HG03442 (cell line): ENCODE data around the gene KIF11.
"Not testable (repeated sequence)": the region's sequence is repeated elsewhere in the genome, so short reads cannot be mapped to it uniquely, and the experiment has no call there.

Experiments
- ATAC-seq: cut with Tn5 transposase; IDR thresholded peaks from one replicate; pipeline ENCODE4 v1.9.1; 2021; ENCODE audit warnings: mild to moderate bottlenecking, moderate library complexity; ENCODE audit not compliant: unreplicated experiment

The KIF11 gene

DNA sequence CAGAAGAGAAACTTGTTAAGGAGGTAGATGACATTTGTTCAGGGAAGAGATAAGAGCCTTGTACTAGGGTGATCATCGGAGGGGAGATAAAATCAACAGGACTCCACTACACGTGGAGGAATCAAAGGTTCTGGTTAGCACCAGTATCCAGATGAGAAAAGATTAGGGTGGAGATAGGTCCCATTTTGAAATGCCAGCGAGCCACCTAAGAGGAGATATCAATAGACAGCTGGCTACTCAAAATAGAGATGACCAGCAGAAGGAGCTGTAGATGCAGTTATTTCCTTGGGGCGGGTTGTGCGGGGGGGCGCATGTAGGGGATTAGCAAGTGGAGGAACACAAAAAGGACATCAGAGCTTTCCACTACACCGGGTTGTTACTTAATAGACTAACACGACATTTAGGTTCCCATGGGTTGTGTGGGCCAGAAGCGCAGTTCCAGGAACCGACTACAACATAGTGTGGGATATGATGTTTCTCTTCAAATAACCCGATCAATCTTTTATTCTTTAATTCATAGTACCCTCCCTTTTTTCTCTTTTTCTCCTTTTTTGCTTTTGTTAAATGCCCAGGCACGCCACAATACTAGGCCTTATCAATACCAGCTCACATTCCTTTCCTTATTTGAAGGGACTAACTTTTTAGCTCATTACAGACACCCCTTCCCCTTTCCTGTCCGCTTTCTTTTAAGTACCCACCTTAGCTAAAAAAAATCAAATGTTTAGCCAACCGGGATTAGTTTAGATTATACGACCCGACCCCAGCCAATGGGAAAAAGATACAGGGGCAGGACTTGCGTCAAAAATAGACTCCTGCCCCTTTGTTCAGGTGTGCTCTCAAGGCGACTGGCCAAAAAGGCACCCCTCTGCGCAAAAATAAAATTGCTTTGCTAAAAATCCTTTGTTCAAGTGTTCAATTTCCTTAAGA, 2.0 kb upstream of the KIF11 start:
- ATAC-seq = peak; percentile 0

DNA sequence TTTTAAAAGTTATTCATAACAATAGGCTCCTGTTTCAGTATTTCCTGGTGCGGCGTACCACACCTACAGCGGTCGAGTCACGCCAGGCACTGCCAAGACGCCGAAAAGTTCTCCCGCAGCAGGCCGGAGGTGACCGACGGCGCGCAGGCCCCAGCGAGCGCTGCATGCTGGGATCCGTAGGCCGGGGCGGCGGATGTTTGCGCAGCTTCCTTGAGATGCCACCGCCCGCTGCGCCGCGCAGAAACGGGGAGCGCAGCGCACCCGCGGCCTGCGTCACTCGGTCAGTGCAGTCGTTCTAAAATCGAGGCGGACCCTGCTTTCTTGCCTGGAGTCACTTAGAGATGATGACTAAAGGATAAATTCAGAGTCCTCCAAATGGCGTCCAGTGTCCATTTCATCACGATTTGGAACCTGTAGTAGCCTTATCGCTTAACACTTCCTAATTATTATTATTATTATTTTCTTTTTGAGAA, 1.3 kb upstream of the KIF11 start:
- ATAC-seq = peak; percentile 72

DNA sequence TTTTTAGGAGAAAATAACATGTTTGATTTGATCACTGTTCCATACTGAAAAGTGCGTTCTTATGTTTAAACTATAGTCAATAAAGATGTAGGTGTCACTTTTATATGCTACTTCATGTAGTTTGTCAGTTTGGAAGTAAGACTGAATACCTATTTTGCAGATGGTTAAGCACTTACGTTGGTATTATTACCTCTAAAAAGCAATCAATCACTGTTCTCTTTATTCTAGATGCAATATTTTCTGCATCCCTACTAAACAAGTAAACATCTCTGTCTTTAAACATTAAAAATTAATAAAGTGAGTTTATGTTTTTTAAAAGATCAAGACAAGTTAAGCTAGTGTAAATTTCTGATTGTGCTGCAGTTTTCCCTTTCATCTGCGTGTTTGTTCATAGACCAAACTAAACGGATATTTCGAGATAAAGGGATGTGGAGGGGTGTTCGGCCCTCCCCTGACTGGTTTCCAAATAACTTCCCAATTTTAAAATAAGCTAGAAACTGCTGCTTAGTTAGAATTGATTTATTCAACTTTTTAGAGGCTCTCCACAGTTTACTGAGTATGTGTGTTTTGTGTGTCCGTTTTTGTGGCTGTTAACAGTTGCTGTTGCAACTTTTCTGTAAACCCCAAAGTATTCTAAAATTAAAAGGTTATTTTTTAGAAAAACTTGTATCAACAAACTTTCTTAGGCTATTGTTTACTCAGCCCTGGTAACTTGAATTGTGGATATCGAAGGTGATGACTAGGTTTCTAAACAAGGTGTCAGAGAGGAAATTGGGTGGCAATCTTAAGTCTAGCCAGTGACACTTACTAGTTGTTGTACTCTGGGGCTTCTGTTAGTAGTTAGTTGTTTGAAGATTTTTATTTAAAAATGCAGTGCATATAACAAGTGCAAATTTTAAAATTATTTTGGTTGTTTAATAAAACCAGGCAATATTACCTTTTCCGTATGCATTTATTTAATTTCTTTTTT, 974 bp downstream of the KIF11 start:
- no peak for ATAC-seq

DNA sequence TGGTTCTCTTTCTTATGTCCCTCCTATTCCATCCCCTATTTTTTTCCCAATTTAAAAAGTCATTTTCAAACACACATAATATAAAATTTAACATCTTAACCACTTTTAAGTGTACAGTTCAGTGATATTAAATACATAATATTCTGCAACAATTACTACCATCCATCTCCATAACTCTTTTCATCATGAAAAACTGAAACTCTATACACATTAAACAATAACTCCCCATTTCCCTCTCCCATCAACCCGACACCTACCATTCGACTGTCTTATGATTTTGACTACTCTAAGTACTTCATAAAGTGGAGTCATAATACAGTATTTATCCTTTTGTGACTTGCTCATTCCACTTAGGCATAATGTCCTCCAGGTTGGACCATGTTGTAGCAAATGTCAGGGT, 2.6 kb downstream of the KIF11 start:
- no peak for ATAC-seq

DNA sequence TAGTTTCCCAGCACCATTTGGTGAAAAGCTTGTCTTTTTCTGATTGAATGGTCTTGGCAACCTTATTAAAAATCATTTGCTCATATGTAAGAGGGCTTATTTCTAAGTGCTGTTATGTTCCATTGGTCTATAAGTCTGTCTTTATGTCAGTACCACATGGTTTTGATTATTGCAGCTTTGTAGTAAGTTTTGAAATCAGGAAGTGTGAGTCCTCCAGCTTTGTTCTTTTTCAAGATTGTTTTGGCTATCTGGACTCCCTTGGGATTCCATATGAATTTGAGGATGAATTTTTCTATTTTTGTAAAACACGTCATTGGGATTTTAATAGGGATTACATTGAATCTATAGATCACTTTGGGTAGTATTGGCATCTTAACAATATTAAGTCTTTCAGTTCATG, 5.4 kb downstream of the KIF11 start:
- no peak for ATAC-seq

DNA sequence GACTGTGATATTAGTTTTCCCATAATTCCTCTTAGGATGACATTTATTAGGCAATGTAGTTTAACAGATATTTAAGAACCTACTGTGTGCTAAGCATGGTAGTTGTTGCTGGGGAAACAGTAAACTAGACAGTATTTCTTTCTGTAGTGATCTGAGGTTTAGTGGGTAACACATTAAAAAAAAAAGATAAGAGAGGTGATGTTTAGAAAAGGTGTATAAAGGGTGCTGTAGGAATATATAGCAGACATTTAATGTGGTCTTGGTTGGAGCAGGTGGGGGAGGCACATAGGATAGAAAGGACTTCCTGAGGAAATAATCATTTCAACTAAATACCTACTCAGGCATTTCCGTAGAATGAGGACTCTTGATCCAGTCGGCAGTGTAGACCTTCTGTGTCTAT, 11.9 kb downstream of the KIF11 start:
- no peak for ATAC-seq

DNA sequence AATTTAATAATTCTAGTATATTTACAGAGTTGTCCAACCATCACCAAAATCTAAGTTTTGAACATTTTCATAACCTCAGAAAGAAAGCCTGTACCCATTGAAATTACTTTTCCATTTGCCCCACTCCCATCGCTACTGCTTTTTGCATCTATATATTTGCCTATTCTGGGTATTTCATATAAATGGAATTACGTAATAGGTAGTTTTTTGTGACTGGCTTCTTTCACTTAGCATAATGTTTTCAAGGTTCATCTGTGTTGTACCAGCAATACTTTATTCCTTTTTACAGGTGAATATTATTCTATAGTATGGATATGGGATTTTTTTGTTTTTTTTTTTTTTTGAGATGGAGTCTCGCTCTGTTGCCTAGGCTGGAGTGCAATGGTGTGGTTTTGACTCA, 22.6 kb downstream of the KIF11 start:
- no peak for ATAC-seq

DNA sequence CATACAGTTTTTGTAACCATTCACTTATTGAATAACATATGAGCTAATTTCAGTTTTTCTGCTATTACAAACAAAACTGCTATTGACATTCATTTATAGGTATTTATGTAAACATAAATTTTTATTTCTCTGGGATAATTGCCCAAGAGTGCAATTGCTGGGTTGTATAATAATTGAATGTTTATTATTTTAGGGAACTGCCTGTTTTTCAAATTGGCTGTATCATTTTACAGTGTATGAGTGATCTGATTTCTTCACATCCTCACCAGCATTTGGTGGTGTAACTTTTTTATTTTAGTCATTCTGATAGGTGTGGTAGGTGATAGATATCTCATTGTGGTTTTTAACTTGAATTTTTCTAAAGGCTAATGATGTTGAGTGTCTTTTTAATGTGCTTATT, 26.4 kb downstream of the KIF11 start:
- ATAC-seq = no peak

DNA sequence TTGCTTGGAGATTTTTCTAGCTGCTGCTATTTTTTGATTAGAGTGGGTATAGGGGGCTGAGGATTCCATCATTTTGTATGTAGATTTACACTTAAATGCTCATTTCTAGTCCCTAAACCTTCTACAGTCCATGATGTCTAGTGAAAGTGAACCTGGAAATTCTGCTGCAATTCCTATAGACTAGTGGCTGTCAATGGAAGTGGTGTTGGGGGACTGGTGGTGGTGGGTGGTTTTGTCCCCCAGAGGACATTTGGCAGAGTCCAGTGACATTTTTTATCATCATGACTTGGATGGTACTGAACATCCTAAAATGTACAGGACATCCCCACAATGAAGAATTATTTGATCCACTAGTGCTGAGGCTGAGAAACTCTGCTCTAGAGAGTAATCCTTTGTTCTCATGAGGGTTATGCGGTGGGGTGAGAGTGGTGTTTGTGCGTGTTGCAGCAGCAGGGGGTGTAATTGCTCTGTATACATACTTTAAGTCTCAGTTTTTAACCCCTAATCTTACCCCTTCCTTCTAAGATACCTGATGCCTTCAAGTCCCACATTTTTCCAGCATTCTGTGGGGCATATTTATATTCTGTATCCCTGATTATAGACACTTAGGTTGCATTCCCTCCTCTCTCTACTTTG, 35.0 kb downstream of the KIF11 start:
- ATAC-seq = no peak

DNA sequence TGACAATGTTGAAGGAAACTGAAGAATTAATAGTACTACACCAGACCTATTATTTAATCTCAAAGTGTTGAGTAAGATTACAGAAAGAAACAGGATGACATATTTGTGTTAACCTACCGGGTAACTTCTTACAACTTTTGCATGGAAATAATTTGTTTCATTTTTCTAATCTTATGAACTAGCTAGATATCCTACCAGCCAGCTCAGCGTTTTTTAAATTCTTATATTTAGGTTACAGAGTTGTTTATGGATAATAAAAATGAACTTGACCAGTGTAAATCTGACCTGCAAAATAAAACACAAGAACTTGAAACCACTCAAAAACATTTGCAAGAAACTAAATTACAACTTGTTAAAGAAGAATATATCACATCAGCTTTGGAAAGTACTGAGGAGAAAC, 37.0 kb downstream of the KIF11 start:
- ATAC-seq = no peak

DNA sequence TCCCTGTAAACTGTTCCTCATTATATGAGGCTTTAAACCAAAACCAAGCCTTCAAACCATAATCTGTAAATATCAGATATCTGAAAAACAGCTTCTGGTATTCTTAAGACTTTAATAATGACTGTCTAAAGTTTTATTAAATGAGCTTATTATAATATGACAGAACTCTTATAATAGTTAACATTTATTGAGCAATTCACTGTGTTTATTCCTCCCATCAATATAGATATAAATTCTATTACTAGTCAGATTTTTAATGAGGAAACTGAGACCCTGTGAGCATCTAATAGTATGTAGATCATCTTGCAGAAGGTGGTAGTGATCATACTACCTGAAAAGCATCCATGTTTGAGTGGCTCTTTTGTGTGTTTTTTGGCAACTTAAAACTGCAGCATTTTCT, 45.1 kb downstream of the KIF11 start:
- no peak for ATAC-seq

DNA sequence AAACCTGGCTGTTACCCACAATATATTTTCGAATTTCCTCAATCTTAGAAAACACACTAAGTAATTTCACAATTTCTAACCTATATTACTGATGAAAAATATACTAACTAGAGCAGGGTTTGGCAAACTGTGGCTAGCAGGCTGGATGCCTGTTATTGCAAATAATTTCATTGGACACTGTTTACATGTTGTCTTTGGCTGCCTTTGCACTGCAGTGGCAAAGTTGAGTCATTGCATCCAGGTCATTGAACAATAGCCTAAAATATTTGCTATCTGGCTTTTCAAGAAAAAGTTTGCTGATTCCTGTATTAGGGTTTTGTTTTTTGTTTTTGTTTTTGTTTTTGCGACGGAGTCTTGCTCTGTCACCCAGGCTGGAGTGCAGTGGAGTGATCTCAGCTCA, 47.2 kb downstream of the KIF11 start:
- ATAC-seq = no peak

DNA sequence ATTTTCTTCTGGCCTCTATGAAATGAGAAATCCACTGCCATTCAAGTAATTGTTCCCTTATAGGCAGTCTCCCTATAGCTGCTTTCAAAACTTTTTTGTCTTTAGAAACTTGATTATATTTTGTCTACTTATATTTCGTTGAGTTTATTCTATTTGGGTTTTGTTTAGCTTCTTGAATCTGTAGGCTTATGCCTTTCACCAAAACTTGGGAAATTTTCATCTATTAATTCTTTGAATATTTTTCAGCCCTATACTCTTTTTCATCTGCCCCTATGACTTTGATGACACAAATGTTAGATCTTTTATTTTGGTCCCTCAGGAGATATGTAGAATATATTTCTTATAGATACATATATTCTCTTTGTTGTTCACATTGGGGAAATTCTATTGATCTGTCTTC, 48.6 kb downstream of the KIF11 start:
- no peak for ATAC-seq

DNA sequence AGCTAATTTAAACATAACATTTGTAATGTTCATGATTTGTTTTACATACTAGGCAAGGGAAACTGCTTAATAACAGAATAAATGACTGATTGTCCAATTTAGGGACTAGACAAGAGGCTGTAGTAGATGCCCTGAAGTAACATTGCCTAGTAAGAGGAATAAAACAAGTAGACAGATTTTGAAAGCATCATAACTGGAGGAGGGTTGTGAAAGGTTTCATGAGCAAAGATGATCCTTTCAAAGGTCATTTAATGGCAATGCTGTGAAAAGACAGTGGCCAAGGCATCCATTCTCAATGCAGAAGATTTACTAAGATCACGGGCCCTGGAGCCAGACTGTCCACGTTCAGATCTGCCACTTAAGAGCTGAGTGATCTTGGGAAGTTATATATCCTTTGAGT, 52.0 kb downstream of the KIF11 start:
- ATAC-seq = no peak

DNA sequence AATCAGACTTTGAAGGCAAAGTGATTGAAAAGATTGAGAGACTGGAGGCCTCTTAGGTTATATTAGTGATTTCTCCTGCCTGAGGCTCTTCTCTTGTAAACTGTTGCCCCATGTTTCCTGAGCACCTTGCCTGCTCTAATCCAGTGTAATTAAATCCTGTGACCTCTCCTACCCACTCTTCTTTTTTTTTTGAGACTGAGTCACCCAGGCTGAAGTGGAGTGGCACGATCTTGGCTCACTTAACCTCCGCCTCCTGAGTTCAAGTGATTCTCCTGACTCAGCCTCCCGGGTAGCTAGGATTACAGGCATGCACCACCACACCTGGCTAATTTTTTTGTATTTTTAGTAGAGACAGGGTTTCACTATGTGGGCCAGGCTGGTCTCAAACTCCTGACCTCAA, 57.9 kb downstream of the KIF11 start:
- not testable (repeated sequence) for ATAC-seq

DNA sequence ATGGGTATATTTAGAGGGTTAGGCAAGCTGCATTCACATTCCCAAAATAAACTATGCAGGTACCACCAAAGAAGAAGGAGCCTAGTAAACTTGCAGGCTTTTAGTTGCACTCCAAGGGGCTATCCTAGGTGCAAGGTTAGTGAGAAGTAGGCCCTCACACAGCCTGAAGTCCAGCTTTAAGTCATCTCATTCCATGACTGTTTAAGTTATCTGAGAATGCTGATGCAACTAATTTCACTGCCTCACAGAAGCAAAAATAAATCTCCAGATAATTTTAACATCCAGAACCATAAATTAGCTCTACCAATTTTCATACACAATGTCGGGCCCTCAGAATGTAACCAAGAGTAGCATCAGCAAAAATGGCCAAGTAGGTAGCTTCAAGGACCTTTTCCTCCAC, 62.5 kb downstream of the KIF11 start:
- no peak for ATAC-seq

DNA sequence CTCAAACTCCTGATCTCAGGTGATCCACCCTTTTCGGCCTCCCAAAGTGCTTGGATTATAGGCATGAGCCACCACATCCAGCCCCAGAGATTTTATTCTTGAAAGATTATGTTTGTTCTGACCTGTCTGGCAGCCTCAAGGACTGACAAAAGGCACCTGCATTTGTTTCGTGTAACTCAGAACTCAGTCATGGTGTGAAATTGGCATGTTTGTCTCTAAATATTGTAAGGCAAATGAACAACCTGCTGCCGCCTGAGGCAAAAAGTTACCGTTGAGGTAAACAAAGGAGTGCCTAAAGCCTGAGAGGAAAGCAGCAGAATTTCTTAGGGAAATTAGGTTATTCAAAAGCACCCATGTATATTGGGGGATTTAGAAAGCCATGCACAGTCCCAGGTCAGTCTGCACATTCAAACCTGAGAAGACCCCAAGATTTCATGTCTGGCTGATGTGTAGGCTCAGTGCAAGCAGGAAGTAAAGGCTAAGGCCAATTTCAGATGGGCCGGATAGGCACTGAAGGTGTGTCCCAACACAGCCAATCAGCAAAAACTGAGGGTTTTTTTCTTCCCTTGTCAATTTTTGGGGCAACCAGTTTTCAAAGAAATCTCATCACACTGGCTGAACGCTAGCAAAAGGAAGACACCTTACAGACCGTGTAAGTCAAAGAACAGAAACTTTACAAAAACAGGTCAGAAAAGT, 63.5 kb downstream of the KIF11 start:
- no peak for ATAC-seq

DNA sequence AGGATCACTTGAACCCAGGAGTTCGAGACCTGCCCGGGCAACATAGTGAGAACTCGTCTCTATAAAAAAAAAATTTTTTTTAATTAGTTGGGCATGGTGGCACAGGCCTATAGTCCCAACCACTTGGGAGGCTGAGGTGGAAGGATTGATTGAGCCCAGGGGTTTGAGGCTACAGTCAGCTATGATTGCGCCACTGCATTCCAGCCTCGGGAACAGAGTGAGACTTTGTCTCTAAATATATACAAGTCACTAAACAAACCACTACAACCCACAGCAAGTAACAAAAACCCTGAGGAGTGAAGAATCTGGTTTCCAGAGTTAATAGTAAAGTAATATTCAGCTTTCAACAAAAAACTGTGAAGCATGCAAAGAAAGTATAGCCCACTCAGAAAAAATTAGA, 64.1 kb downstream of the KIF11 start:
- ATAC-seq = no peak

DNA sequence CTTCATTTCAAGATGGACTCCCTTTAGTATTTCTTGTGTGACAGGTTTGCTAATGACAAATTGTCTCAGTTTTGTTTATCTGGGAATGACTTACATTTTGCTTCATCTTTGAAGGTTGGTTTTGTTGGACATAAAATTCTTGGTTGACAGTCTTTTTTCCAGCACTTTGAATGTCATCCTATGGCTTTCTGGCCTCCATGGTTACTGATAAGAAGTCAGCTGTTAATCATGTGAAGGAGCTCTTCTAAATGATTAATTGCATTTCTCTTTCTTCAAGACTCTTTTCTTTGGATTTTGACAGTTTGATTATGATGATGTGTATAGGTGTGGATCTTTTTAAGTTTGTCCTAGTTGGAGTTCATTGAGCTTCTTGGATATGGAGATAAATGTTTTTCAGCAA, 69.9 kb downstream of the KIF11 start:
- ATAC-seq = no peak

DNA sequence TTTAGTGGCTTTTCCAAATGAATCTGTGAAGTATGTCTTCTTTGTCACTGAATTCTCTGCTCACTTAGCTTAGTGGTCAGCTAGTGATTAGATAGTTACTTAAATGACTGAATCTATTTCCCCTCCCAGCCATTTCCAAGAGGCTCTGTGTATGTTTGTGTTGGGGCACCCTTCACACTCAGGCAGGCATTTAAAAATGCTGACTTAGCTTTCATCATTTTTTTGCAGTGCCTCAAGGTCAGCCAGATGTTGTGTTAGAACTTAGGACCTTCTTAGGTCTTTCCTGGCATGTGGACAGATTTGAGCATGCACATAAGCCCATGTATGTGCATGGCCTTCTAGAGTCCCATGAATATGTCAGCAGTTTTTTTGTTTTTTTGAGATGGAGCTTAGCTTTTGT, 71.4 kb downstream of the KIF11 start:
- no peak for ATAC-seq

DNA sequence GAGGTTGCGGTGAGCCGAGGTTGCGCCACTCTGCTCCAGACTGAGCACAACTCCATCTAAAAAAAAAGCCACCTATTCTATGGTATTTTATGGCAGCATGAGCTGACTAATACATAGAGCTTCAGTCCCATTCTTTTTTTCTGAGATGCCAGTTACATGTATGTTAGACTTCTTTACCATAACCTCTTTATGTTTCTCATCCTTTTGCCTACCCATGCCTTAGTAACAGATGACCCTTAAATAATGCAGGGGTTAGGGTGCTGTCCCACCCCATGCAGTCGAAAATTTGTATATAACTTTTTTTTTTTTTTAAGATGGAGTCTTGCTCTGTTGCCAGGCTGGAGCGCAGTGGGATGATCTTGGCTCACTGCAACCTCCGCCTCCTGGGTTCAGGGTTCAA, 74.1 kb downstream of the KIF11 start:
- no peak for ATAC-seq
